K562 (cell line): ENCODE results near the gene DNM1. TPM values are rescaled to one million over a fixed set of nuclear protein-coding genes. Genes with fewer than 3 reads are reported as not detected.
A peak's percentile ranks its signal among the peaks of the same experiment; 100 is the strongest.

Experiments
- ATAC-seq: fragments of 200-7000 bp; cut with Tn5 transposase; 3 replicates; pipeline ENCODE4 v1.9.1; 2020; ENCODE audit warnings: moderate library complexity
- BruUV-seq: library from RNA; stranded (reverse); fragments of 400-500 nt; replicated peaks from 2 replicates; lab custom pipeline; 2021; lab: Mats Ljungman, UMichigan
- CTCF ChIA-PET: fragments of 300-600 bp; formaldehyde crosslinking; extraction: SDS; loops from one replicate; lab custom pipeline; 2021; ENCODE audit warnings: low intra/inter-chr PET ratio; lab: Yijun Ruan, JAX
- POLR2A ChIA-PET: fragments of 300-600, 350-650 bp; sonication (Branson Sonifier 250); formaldehyde crosslinking; extraction: SDS; loops from one replicate; lab custom pipeline; 2021; ENCODE audit warnings: antibody characterized with exemption, inconsistent platforms; lab: Yijun Ruan, JAX
- DNase-seq, 4 experiments: peaks; one replicate each; pipeline versions ENCODE4 v3.0.0 to v3.0.0-alpha.2; 2011 to 2018; ENCODE audit warnings: low spot score in 3 of 4, mixed read lengths in 3 of 4; ENCODE audit errors: extremely low read depth in 1 of 4
- FAIRE-seq: peaks from 2 replicates; lab custom pipeline; 2011; peaks lifted over from hg19 to GRCh38; lab: Jason Lieb, UNC
- H2AFZ ChIP-seq: 2 replicates; pipeline ENCODE4 v1.6.0; 2011; ENCODE audit warnings: low read depth, low read length, control low read depth, inconsistent platforms
- H3K27ac ChIP-seq: fragments of 200-600 bp; 3 replicates; pipeline ENCODE4 v1.8.0; 2011; ENCODE audit warnings: low read depth, mild to moderate bottlenecking, control low read depth, inconsistent platforms, low read length, moderate library complexity, mixed read lengths; ENCODE audit errors: extremely low read depth
- H3K27me3 ChIP-seq, 2 experiments: fragments of 300-600 bp in 1 of 2; 2 replicates in 1 of 2; 3 replicates in 1 of 2; pipeline versions ENCODE4 v1.6.0 to v1.8.0; 2011; ENCODE audit warnings: inconsistent platforms in 2 of 2, low read length in 2 of 2, mild to moderate bottlenecking in 1 of 2, mixed read lengths in 1 of 2, moderate library complexity in 1 of 2; ENCODE audit not compliant: control insufficient read depth in 2 of 2, insufficient read depth in 2 of 2
- H3K36me3 ChIP-seq: fragments of 300-600 bp; 3 replicates; pipeline ENCODE4 v1.8.0; 2011; ENCODE audit warnings: mild to moderate bottlenecking, low read length, inconsistent platforms; ENCODE audit not compliant: control insufficient read depth, insufficient read depth
- H3K4me1 ChIP-seq, 2 experiments: fragments of 200-600 bp in 1 of 2; replicated peaks in 1 of 2; 2 replicates in 1 of 2; 3 replicates in 1 of 2; pipeline versions ENCODE4 v1.5.1 to v1.8.0; 2011; ENCODE audit warnings: inconsistent platforms in 2 of 2, low read length in 2 of 2, mild to moderate bottlenecking in 1 of 2, mixed read lengths in 1 of 2, moderate library complexity in 1 of 2; ENCODE audit not compliant: control insufficient read depth in 2 of 2, insufficient read depth in 2 of 2
- H3K4me2 ChIP-seq: 2 replicates; pipeline ENCODE4 v1.6.1; 2011; ENCODE audit warnings: low read length, control low read depth, inconsistent platforms, mixed read lengths; ENCODE audit not compliant: insufficient read depth
- H3K4me3 ChIP-seq: fragments of 200-600 bp; sonication (generic), shearing (Covaris generic); 2 replicates; pipeline ENCODE4 v1.5.1; 2016; ENCODE audit warnings: control low read depth, inconsistent platforms
- H3K79me2 ChIP-seq: fragments of 200-600 bp; 3 replicates; pipeline ENCODE4 v1.8.0; 2011; ENCODE audit warnings: low read length, inconsistent platforms; ENCODE audit not compliant: control insufficient read depth, insufficient read depth
- H3K9ac ChIP-seq, 2 experiments: 2 replicates each; pipeline versions ENCODE4 v1.6.0 to v1.6.1; 2011; ENCODE audit warnings: low read depth in 2 of 2, low read length in 2 of 2, control low read depth in 1 of 2, inconsistent platforms in 1 of 2, mild to moderate bottlenecking in 1 of 2, mixed read lengths in 1 of 2; ENCODE audit not compliant: insufficient read depth in 1 of 2
- H3K9me1 ChIP-seq: one replicate; pipeline ENCODE4 v1.6.0; 2011; ENCODE audit warnings: inconsistent platforms, mild to moderate bottlenecking, low read length, moderate library complexity; ENCODE audit not compliant: control insufficient read depth, insufficient read depth
- H3K9me3 ChIP-seq: replicated peaks from 2 replicates; pipeline ENCODE4 v1.5.1; 2011; ENCODE audit warnings: low read depth, low read length, inconsistent platforms; ENCODE audit not compliant: control insufficient read depth, insufficient read depth
- H4K20me1 ChIP-seq: replicated peaks from 2 replicates; pipeline ENCODE4 v1.6.1; 2011; ENCODE audit warnings: low read length, inconsistent platforms, mixed read lengths; ENCODE audit not compliant: control insufficient read depth, insufficient read depth
- BHLHE40 ChIP-seq: IDR thresholded peaks from 2 replicates; pipeline ENCODE4 v1.6.1; 2011; ENCODE audit warnings: low read length, improper control_type of control experiment
- DPF2 ChIP-seq: fragments of 450-650 bp; IDR thresholded peaks from 2 replicates; pipeline ENCODE4 v1.6.1; 2016
- ELF4 ChIP-seq: fragments of 450-650 bp; formaldehyde crosslinking; IDR thresholded peaks from 2 replicates; pipeline ENCODE4 v1.4.0; 2022; ENCODE audit warnings: missing genetic modification characterization
- EP400 ChIP-seq: fragments of 450-650 bp; IDR thresholded peaks from 2 replicates; pipeline ENCODE4 v1.6.1; 2017; ENCODE audit warnings: antibody characterized with exemption, mild to moderate bottlenecking, moderate library complexity
- ETV5 ChIP-seq: sonication (generic); formaldehyde crosslinking; IDR thresholded peaks from 2 replicates; pipeline ENCODE4 v1.4.0; 2020; ENCODE audit warnings: low read depth, mild to moderate bottlenecking, missing genetic modification reagents
- FOXP1 ChIP-seq: sonication (generic); formaldehyde crosslinking; IDR thresholded peaks from 2 replicates; pipeline ENCODE4 v1.8.0; 2022; ENCODE audit warnings: mild to moderate bottlenecking, missing genetic modification reagents
- GTF2B ChIP-seq: IDR thresholded peaks from 2 replicates; pipeline ENCODE4 v1.6.1; 2011; ENCODE audit not compliant: insufficient read length; ENCODE audit errors: extremely low read depth
- HLTF ChIP-seq: fragments of 450-650 bp; IDR thresholded peaks from 2 replicates; pipeline ENCODE4 v1.6.1; 2016
- MITF ChIP-seq: IDR thresholded peaks from 2 replicates; pipeline ENCODE4 v1.6.1; 2014; ENCODE audit warnings: antibody characterized with exemption
- MTA2 ChIP-seq: fragments of 450-650 bp; IDR thresholded peaks from 2 replicates; pipeline ENCODE4 v1.6.1; 2016; ENCODE audit warnings: low read depth
- NCOR1 ChIP-seq: fragments of 450-650 bp; IDR thresholded peaks from 2 replicates; pipeline ENCODE4 v1.6.1; 2016; ENCODE audit warnings: mild to moderate bottlenecking, moderate library complexity
- NFE2L1 ChIP-seq: fragments of 450-650 bp; IDR thresholded peaks from 2 replicates; pipeline ENCODE4 v1.6.1; 2016; ENCODE audit warnings: missing genetic modification characterization, low read depth, mild to moderate bottlenecking, missing compliant biosample characterization, moderate library complexity, borderline replicate concordance
- NR4A1 ChIP-seq, 2 experiments: fragments of 250-450 bp in 1 of 2; fragments of 450-650 bp in 1 of 2; sonication (Bioruptor Pico) in 1 of 2; IDR thresholded peaks; 2 replicates each; pipeline versions ENCODE4 v1.4.0 to v1.6.1; 2016 to 2020; ENCODE audit warnings: mild to moderate bottlenecking in 2 of 2, missing compliant biosample characterization in 1 of 2, missing genetic modification characterization in 1 of 2, moderate library complexity in 1 of 2
- PCBP1 ChIP-seq: fragments of 200-400 bp; formaldehyde crosslinking; IDR thresholded peaks from 2 replicates; pipeline ENCODE4 v1.6.1; 2018; ENCODE audit warnings: mild to moderate bottlenecking, low read depth, low read length; ENCODE audit not compliant: poor library complexity, severe bottlenecking
- TCF7 ChIP-seq: sonication (generic); IDR thresholded peaks from 2 replicates; pipeline ENCODE4 v1.6.1; 2016; ENCODE audit warnings: antibody characterized with exemption, borderline replicate concordance
- TFE3 ChIP-seq: fragments of 450-650 bp; formaldehyde crosslinking; IDR thresholded peaks from 2 replicates; pipeline ENCODE4 v1.4.0; 2020; ENCODE audit warnings: mild to moderate bottlenecking, mixed read lengths
- TRIM24 ChIP-seq, 2 experiments: fragments of 450-650 bp; IDR thresholded peaks; 2 replicates each; pipeline ENCODE4 v1.6.1; 2016
- TSC22D4 ChIP-seq: fragments of 450-650 bp; IDR thresholded peaks from 2 replicates; pipeline ENCODE4 v1.6.1; 2016; ENCODE audit warnings: missing genetic modification characterization, missing biosample characterization, control low read depth
- ZNF408 ChIP-seq: fragments of 250-450 bp; sonication (Bioruptor Pico); IDR thresholded peaks from 2 replicates; pipeline ENCODE4 v1.4.0; 2020; ENCODE audit warnings: low read depth, mild to moderate bottlenecking, moderate library complexity
- ZNF717 ChIP-seq: fragments of 250-450 bp; sonication (Bioruptor Pico); IDR thresholded peaks from 2 replicates; pipeline ENCODE4 v1.5.0; 2021
- WGBS: fragments of 100-300 bp; shearing (Covaris generic); methylation state at CpG from one replicate; pipeline ENCODE4 v1.1.6; 2016; ENCODE audit warnings: low coverage, mixed read lengths; ENCODE audit not compliant: insufficient coverage; ENCODE audit errors: missing lambda C conversion rate; 5-methylcytosine and 5-hydroxymethylcytosine counted together
- in situ Hi-C: fragments of 300-500 bp; cut with MboI; formaldehyde crosslinking; loops from 4 replicates; pipeline ENCODE4 v1.15.0; 2018; ENCODE audit warnings: inconsistent platforms, mixed read lengths
- intact Hi-C: fragments of 100-400 bp; cut with micrococcal nuclease; formaldehyde crosslinking; loops from 2 replicates; pipeline ENCODE4 v1.14.2; 2022
- polyA plus RNA-seq, 8 experiments: library from polyadenylated mRNA; depleted of rRNA in 4 of 8; stranded (reverse) in 5 of 8; unstranded in 3 of 8; fragments of >200 nt; fragmentation: Nextera tagmentation in 2 of 8; fragmentation: Illumina TruSeq in 1 of 8; extraction: Ambion mirVana in 2 of 8; extraction: Trizol in 1 of 8; gene quantifications; 2 replicates each; pipeline versions ENCODE4 v1.2.1 to v1.2.3, GENCODE V29; 2011 to 2014; ENCODE audit warnings: inconsistent platforms in 1 of 8, missing spikeins in 1 of 8
- total RNA-seq, 7 experiments: library from RNA; depleted of rRNA in 6 of 7; stranded (reverse); fragments of >200 nt in 6 of 7; fragmentation: Illumina TruSeq in 2 of 7; extraction: Trizol in 2 of 7; gene quantifications; 2 replicates each; pipeline versions ENCODE4 v1.2.1 to v1.2.3, GENCODE V29; 2011 to 2021; ENCODE audit warnings: low replicate concordance in 1 of 7

Gene DNM1
- total and polyA plus RNA-seq, 9 of the 15 experiments (the other 6 are each of a cell fraction or from before 2014, with no cell fraction given) = 0.39 to 23.1 (median 9.1) TPM

- H3K9ac ChIP-seq = peak overlapping the region in 1 of 2 experiments; percentile 59; a peak in 2 of 4 replicates
- TF ChIP-seq DPF2 = peak; percentile 45; the same call in 1 of the 2 replicates
- no peak for TF ChIP-seq ZNF717
- TF ChIP-seq TSC22D4 (tag) = peak; percentile 74; the same call in 1 of the 2 replicates
- TF ChIP-seq MITF = no peak
- no peak for TF ChIP-seq ZNF408 (CRISPR knock-in tag)
- no peak for TF ChIP-seq NR4A1 (CRISPR knock-in tag; IDR thresholded peaks at IDR 0.05)
- TF ChIP-seq NR4A1 (tag; IDR thresholded peaks at IDR 0.05) = no peak
- TF ChIP-seq NFE2L1 = no peak
- no peak for TF ChIP-seq ETV5 (CRISPR knock-in tag)
- TF ChIP-seq PCBP1 = no peak
- TF ChIP-seq GTF2B = no peak
- TF ChIP-seq TRIM24 (IDR thresholded peaks at IDR 0.05) = 0 out of 4 replicates have a peak, but pooled peaks of 1 of the 2 experiments have one; percentile 21
- TF ChIP-seq NCOR1 = no peak
- peak; percentile 41; the same call in 1 of the 2 replicates for TF ChIP-seq ELF4 (CRISPR knock-in tag)
- TF ChIP-seq EP400 = no peak
- TF ChIP-seq HLTF = 0 out of 2 replicates have a peak, but pooled peaks have one; percentile 38
- no peak for TF ChIP-seq FOXP1 (CRISPR knock-in tag)
- TF ChIP-seq BHLHE40 = peak; percentile 56
- no peak for TF ChIP-seq TCF7
- TF ChIP-seq MTA2 = no peak
- peak; percentile 27; the same call in 1 of the 2 replicates for TF ChIP-seq TFE3
These were observed 40.2 kb downstream of the DNM1 start for GRCh38 chr9:128243215-128244018.

More at GRCh38 chr9:128243215-128244018, 40.2 kb downstream of the DNM1 start:
- H2AFZ ChIP-seq = no peak overlapping the region
- no peaks in the 10 kb centered on the region for H3K9me1 ChIP-seq
- no peaks in the 10 kb centered on the region for H3K36me3 ChIP-seq
- FAIRE-seq (no peak), DNase-seq (peak in 2 of 4 experiments; percentile 48 to 50), ATAC-seq (no peak)
- BruUV-seq = no TSS peak
- no peak overlapping the region for H3K4me3 ChIP-seq
- H3K9me3 ChIP-seq = no peaks in the 10 kb centered on the region
- ChIA-PET CTCF (no interaction called here), POLR2A (interaction anchor here (0.6 to 1.4 kb wide), 3 partner anchors 10 to 57 kb away, joined by 3 read pairs; no protein-coding TSS in a partner anchor)
- peaks cover 23 to 46% of the 10 kb centered on the region in 2 experiments for H3K4me1 ChIP-seq
- intact Hi-C loops = no loop called here
- no peaks in the 10 kb centered on the region for H4K20me1 ChIP-seq
- in situ Hi-C loops = loop anchor here (10.0 kb wide), 1 partner anchor 451 kb away; no protein-coding TSS in a partner anchor
- 36% methylated on average over 13 of the region's 13 CpGs for WGBS
- no peaks in the 10 kb centered on the region for H3K79me2 ChIP-seq
- H3K4me2 ChIP-seq = no peak overlapping the region
- no peaks in the 10 kb centered on the region for H3K27me3 ChIP-seq
- no peak overlapping the region for H3K27ac ChIP-seq
